IPS-NIHi7 (cell line): ENCODE results near the gene ARHGAP6.
A peak's percentile ranks its signal among the peaks of the same experiment; 100 is the strongest.

ENCODE experiments used
- DNase-seq: peaks from one replicate; pipeline ENCODE4 v3.0.0; 2012; ENCODE audit warnings: mixed read lengths; ENCODE audit errors: extremely low spot score

Gene ARHGAP6

DNA sequence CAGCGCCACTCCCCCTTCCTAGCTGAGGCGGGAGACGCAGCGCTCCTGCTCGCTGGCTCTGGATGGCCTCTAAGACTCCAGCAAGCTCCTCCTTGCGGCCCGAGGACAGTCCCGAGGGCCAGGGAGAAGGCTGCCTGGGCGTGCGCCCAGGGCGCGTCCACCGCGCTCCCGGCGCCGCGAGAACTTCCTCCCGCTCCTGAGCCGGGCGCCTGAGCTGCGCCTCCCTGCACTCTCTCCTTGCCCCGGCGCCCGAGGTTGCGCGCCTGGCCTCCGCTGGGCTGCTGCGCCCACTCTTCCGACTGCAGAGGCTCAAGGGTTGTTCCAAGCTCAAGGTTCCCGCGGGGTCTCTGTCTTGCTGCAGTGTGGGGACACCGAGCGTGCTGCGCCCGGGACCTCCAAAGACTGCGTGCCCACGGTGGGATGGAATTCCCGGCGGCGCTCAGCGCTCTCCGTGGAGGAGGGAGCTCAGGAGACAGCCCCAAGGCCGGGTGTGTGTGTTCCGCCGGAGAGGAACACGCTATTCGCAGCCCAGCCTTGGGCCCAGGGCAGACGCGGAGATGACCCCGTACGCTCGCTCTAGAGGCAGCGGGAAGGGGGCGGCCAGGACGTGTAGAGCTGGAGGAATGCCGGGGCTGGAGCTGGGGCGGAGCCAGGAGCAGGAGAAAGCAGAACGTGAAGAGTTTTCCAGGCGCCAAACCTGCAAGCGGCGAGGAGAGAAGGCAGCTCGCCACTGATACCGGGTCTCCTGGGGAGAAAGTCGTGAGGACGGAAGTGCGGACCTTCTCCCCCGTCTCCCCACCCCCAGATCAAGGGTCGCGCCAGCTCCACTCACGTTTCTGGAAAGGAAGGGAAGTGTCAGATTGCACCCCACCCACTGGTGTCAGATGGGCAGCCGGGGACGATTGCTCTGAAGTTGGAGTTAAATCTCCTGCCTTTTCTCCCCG is at the start of gene ARHGAP6:
ARHGAP6 (minus strand) TSS at position 753 of the 944 bp plus-strand sequence. CDS start 1,092 bp downstream, outside the sequence.
- peak; percentile 75 for DNase-seq

- peak; percentile 59 for DNase-seq
Measured at GRCh38 chrX:11704725-11705495, 39.2 kb upstream of the ARHGAP6 start.

DNA sequence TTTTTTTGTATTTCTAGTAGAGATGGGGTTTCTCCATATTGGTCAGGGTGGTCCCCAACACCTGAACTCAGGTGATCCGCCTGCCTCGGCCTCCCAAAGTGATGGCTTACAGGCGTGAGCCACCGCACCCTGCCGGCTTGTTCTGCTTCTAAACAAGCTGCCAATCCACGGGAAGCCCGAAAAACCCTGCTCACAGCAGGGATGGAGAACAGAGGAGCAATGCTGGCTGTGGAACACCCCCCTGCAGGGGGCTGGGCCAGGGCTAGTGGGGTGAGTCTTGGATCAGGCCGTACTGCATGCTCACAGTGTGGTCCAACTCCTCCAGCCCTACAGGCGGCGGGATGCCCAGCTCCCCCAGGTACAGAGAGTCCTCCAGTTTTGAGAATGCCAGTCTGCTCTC is 38.1 kb upstream of the ARHGAP6 start:
- no peak for DNase-seq

- DNase-seq: no peak
Measured at GRCh38 chrX:11702965-11703631, 37.4 kb upstream of the ARHGAP6 start.

DNA sequence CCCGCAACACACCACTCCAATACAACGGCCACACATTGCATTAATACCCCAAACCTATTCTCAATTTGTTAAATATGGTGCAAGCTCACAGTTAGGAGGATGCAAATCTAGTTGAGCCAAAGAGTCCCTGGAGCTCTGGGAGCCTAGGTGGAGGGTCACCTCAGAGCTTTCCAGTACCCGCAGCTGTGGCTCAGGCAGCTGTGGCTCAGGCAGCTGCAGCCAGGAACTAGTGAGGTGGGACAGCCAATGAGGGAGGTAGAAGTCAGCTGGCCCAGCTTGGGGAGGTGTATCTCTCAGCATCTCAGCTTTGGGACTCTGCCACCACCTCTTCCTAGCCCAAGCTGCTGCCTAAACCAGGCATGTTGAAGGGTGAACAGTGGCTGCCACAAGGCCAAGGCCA is 36.7 kb upstream of the ARHGAP6 start:
- DNase-seq: no peak

GRCh38 chrX:11698702-11699101 is 33.0 kb upstream of the ARHGAP6 start:
- no peak for DNase-seq

DNA sequence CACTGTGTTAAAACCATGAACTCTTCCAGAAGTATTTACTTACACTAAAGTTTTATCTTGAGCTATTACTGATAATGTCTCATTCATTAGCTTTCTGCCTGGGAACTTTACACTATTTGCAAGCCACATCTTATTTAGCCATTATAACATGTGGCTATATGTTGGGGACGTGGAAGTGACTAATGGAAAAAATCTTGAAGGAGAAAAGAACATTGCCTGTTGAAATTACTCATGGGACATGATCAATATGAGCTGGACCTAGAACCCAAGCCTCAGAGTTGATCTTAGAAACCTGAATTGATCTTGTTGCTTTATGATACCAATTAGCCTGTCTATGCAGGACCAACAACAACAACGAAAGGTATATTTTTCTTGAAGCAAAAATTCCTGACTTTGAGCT is 22.5 kb upstream of the ARHGAP6 start:
- DNase-seq: no peak

- no peak for DNase-seq
Measured at GRCh38 chrX:11687157-11687556, 21.4 kb upstream of the ARHGAP6 start.

GRCh38 chrX:11683057-11683456 is 17.3 kb upstream of the ARHGAP6 start:
- no peak for DNase-seq

GRCh38 chrX:11678158-11678557 is 12.4 kb upstream of the ARHGAP6 start:
- peak; percentile 18 for DNase-seq

DNA sequence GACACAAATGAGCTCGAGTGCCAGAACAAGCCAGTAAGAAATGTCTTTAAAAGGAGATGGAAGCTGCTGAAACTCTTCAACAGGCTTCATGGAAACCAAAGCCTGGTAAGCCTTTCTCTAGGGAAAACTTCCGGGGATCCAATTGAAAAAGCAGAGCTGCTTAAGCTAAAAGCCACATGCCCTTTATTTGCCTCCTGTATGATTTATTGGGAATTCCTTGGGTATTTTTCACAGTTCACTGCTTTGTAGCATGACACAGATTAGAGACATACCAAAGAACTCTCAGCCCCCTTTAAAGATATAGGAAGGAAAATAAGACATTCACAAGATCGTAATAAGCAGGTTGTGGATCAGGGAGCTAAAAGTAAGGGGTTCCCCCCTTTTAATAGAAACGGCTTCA is 6.5 kb upstream of the ARHGAP6 start:
- no peak for DNase-seq

DNA sequence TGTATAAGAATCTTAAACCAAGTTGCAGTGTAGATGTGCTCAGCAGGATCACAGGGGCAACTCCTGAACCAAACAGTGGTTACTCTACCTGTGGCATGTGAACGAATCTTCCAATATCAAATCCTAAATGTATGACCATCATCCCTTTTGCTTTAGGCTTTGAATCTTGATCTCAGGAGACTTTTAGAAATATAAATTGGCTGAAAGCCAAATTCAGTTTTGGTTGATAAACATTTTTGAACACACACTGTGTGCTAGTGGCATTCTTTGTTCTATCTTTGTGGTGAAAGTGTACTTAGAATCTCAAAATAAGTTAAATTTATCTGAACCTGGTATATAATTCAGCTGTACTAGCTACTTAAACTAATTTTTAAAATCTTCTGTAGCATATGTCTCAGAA is 4.6 kb upstream of the ARHGAP6 start:
- DNase-seq: no peak

GRCh38 chrX:11666952-11667685 is 1.4 kb upstream of the ARHGAP6 start:
- no peak for DNase-seq

GRCh38 chrX:11666164-11666563 is 444 bp upstream of the ARHGAP6 start:
- DNase-seq: peak; percentile 77

DNA sequence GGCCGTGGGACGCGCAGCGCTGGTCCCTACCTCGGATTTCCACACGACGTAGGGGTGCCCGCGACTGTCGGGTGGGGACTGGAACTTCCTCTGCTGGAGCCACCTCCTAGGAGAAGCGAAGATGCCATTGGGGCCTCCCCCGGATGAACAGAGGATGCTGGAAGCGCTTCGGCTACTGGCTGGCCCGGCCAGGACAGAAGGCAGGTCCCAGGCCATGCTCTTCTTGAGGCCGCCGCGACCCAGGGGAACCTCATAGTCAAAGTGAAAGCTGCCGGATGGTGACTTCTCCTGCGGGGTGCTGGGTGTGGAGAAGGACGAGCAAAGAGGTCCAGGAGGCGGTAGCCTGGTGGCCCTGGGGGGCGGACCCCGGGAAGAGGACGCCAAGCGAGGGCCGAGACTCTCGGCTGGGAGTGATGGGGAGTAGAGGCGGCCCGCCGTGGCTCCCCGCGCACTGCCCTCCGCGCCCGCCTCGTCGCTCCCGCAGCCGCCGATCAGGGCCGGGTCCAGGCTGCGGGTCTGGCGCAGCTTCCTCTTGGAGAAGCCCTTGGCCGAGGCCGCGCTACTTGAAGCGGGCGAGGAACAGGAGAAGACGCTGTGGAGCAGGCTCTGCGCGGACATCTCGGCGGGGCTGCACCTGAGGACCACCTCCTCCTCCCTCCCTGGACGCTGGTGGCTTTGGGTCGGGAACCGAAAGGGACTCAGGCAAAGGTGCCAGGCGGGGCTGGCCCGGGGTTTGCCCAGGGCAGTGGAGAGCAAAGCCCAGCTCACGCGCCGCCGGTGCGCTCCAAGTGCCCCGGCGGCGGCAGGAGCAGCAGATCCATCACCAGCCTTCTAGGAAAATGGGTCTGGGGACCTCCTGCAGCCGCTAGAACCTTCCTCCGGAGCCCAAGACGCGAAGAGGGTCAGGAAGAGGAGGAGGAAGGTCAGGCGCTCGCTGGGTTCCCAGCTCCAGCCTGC is 1.2 kb downstream of the ARHGAP6 start:
- peak; percentile 31 for DNase-seq

- DNase-seq: peak; percentile 15
Measured at GRCh38 chrX:11663875-11664210, 1.9 kb downstream of the ARHGAP6 start.

- no peak for DNase-seq
Measured at GRCh38 chrX:11655282-11656015, 10.3 kb downstream of the ARHGAP6 start.

GRCh38 chrX:11648705-11649519 is 16.8 kb downstream of the ARHGAP6 start:
- DNase-seq: no peak

- no peak for DNase-seq
Measured at GRCh38 chrX:11647138-11647537, 18.6 kb downstream of the ARHGAP6 start.
